ENCODE results near the gene NPTXR. TPM values are rescaled to one million over a fixed set of nuclear protein-coding genes. Genes with fewer than 3 reads are reported as not detected.

The NPTXR gene
- total and polyA plus RNA-seq, 4 donors = 0.05 to 0.45 (median 0.16) TPM

DNA sequence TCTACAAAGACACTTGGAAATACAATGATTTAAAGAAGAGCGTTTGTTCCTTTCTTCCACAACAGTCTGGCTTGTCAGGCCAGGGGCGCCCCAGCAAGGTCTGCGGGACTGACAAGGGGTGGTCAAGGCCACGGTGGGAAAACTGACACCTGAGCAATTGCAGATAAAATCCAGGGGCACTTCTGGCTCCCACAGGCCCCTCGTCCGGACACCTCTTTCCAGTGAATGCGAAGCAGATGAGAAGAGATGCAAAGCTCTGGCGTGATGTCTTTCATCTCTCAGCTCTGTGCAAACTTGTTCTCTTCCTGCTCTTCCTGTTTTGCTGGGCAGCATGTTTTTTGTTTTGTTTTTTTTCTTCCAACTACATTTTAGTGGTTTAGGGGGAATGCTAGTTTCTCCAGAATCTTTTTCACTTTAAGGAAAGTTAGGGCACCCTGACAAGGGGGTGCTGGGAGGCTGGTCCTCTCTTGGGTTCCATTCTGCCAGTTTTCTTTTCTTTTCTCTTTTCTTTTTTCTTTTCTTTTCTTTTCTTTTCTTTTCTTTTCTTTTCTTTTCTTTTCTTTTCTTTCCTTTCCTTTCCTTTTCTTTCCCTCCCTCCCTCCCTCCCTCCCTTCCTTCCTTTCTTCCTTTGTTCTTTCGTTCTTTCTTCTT, 39.3 kb upstream of the NPTXR start:
- Histone ChIP-seq H3K27me3 (ENCODE audit: control insufficient read depth in 4 of 4, insufficient read depth in 4 of 4, low read length in 3 of 4) (no peaks in the 10 kb centered on the region), H3K4me1 (ENCODE audit: control insufficient read depth in 4 of 4, insufficient read depth in 4 of 4, low read length in 3 of 4) (peaks cover 0 to 11% (median 9%) of the 10 kb centered on the region in 4 donors), H3K9ac (ENCODE audit: low read depth in 1 of 2, low read length in 2 of 2) (no peak overlapping the region), H3K4me3 (ENCODE audit: low read depth in 1 of 3, low read length in 3 of 3) (no peak overlapping the region), H3K36me3 (ENCODE audit: control insufficient read depth in 4 of 4, insufficient read depth in 3 of 4, low read depth in 1 of 4, low read length in 3 of 4) (no peaks in the 10 kb centered on the region), H3K9me3 (ENCODE audit: control insufficient read depth in 4 of 4, low read length in 3 of 4) (no peaks in the 10 kb centered on the region), H3K27ac (ENCODE audit: low read depth in 1 of 2, low read length in 2 of 2) (no peak overlapping the region)
- WGBS = 76% methylated on average over 9 of the region's 9 CpGs
- no peak for DNase-seq (ENCODE audit: low spot score)
- TF ChIP-seq, protein P1, sequence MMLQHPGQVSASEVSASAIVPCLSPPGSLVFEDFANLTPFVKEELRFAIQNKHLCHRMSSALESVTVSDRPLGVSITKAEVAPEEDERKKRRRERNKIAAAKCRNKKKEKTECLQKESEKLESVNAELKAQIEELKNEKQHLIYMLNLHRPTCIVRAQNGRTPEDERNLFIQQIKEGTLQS (IDR thresholded peaks at IDR 0.05) = no peak
- TF ChIP-seq TAF1 (conservative IDR thresholded peaks at IDR 0.05) (no peak), NR2F2 (IDR thresholded peaks at IDR 0.05) (no peak), GABPA (IDR thresholded peaks at IDR 0.05 in 1 of 2, conservative IDR thresholded peaks at IDR 0.05 in 1 of 2) (no peak), HNF4A (conservative IDR thresholded peaks at IDR 0.05) (no peak), SP1 (IDR thresholded peaks at IDR 0.05) (no peak), FOXA1 (IDR thresholded peaks at IDR 0.05) (no peak)

DNA sequence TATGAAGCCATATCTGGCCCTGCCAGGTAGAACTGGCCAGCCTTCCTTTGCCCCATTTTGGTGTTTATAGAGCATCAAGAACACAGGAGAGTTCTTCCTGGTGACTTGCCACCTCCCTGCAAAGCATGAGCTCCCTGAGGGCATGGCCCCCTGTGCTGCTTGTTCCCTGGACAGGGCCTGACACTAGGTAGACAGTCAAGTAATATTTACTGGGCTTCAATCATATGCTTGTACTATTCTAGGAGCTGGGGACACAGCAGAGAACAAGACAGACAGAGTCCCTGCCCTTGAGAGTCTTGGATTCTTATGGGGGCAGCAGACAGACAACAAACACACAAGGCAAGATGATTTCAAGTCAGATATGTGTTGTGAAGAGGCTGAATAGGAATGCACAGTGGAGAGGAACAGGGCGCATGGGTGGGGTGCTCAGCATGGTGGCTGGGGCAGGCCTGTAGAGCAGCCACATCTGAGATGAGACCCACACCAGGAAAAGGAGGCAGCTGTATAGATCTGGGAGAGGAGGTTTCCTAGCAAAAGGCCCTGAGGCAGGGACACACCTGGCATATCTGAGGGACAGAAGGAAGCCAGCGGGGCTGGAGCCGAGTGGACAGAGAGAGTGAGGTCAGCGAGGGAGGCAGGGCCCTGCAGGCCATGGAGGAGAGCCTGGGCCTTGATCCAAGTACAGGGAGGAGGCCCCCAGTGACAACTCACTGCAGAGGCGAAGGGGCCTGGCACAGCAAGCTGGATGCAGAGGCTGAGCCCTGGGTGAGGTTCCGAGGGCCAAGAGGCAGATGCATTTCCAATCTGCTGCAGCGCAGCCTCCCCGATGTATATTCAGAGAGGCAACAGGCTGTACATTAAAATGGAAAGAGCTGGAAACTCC, 38.4 kb upstream of the NPTXR start:
- no peaks in the 10 kb centered on the region for H3K9me3 ChIP-seq (ENCODE audit: control insufficient read depth in 4 of 4, low read length in 3 of 4)
- H3K27ac ChIP-seq (ENCODE audit: low read depth in 1 of 2, low read length in 2 of 2) = no peak overlapping the region
- TF ChIP-seq, protein P2, sequence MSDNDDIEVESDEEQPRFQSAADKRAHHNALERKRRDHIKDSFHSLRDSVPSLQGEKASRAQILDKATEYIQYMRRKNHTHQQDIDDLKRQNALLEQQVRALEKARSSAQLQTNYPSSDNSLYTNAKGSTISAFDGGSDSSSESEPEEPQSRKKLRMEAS (IDR thresholded peaks at IDR 0.05) = no peak
- no peak for TF ChIP-seq RAD21 (IDR thresholded peaks at IDR 0.05)
- TF ChIP-seq FOXA2 (IDR thresholded peaks at IDR 0.05) = no peak
- no peak for TF ChIP-seq HNF4A (conservative IDR thresholded peaks at IDR 0.05)
- TF ChIP-seq RXRA (IDR thresholded peaks at IDR 0.05) = no peak
- TF ChIP-seq GABPA (IDR thresholded peaks at IDR 0.05 in 1 of 2, conservative IDR thresholded peaks at IDR 0.05 in 1 of 2) = no peak
- TF ChIP-seq SP1 (IDR thresholded peaks at IDR 0.05) = no peak
- TF ChIP-seq, protein P1 (IDR thresholded peaks at IDR 0.05) = no peak
- no peak for TF ChIP-seq JUND (IDR thresholded peaks at IDR 0.05)
- TF ChIP-seq, protein P3, sequence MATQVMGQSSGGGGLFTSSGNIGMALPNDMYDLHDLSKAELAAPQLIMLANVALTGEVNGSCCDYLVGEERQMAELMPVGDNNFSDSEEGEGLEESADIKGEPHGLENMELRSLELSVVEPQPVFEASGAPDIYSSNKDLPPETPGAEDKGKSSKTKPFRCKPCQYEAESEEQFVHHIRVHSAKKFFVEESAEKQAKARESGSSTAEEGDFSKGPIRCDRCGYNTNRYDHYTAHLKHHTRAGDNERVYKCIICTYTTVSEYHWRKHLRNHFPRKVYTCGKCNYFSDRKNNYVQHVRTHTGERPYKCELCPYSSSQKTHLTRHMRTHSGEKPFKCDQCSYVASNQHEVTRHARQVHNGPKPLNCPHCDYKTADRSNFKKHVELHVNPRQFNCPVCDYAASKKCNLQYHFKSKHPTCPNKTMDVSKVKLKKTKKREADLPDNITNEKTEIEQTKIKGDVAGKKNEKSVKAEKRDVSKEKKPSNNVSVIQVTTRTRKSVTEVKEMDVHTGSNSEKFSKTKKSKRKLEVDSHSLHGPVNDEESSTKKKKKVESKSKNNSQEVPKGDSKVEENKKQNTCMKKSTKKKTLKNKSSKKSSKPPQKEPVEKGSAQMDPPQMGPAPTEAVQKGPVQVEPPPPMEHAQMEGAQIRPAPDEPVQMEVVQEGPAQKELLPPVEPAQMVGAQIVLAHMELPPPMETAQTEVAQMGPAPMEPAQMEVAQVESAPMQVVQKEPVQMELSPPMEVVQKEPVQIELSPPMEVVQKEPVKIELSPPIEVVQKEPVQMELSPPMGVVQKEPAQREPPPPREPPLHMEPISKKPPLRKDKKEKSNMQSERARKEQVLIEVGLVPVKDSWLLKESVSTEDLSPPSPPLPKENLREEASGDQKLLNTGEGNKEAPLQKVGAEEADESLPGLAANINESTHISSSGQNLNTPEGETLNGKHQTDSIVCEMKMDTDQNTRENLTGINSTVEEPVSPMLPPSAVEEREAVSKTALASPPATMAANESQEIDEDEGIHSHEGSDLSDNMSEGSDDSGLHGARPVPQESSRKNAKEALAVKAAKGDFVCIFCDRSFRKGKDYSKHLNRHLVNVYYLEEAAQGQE (IDR thresholded peaks at IDR 0.05) = no peak
- no peak for TF ChIP-seq NR2F2 (IDR thresholded peaks at IDR 0.05)
- TF ChIP-seq FOXA1 (IDR thresholded peaks at IDR 0.05) = no peak
- TF ChIP-seq YY1 (IDR thresholded peaks at IDR 0.05) = no peak
- TF ChIP-seq TAF1 (conservative IDR thresholded peaks at IDR 0.05) = no peak
- no peak for TF ChIP-seq EGR1 (IDR thresholded peaks at IDR 0.05; ENCODE audit: low read depth in 2 of 2)
- TF ChIP-seq, protein P4, sequence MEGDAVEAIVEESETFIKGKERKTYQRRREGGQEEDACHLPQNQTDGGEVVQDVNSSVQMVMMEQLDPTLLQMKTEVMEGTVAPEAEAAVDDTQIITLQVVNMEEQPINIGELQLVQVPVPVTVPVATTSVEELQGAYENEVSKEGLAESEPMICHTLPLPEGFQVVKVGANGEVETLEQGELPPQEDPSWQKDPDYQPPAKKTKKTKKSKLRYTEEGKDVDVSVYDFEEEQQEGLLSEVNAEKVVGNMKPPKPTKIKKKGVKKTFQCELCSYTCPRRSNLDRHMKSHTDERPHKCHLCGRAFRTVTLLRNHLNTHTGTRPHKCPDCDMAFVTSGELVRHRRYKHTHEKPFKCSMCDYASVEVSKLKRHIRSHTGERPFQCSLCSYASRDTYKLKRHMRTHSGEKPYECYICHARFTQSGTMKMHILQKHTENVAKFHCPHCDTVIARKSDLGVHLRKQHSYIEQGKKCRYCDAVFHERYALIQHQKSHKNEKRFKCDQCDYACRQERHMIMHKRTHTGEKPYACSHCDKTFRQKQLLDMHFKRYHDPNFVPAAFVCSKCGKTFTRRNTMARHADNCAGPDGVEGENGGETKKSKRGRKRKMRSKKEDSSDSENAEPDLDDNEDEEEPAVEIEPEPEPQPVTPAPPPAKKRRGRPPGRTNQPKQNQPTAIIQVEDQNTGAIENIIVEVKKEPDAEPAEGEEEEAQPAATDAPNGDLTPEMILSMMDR (IDR thresholded peaks at IDR 0.05; ENCODE audit: low read depth, low read length, missing input control) = no peak
- TF ChIP-seq, protein P5, sequence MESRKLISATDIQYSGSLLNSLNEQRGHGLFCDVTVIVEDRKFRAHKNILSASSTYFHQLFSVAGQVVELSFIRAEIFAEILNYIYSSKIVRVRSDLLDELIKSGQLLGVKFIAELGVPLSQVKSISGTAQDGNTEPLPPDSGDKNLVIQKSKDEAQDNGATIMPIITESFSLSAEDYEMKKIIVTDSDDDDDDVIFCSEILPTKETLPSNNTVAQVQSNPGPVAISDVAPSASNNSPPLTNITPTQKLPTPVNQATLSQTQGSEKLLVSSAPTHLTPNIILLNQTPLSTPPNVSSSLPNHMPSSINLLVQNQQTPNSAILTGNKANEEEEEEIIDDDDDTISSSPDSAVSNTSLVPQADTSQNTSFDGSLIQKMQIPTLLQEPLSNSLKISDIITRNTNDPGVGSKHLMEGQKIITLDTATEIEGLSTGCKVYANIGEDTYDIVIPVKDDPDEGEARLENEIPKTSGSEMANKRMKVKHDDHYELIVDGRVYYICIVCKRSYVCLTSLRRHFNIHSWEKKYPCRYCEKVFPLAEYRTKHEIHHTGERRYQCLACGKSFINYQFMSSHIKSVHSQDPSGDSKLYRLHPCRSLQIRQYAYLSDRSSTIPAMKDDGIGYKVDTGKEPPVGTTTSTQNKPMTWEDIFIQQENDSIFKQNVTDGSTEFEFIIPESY (IDR thresholded peaks at IDR 0.05) = no peak
- DNase-seq (ENCODE audit: low spot score) = no peak
- peaks cover 0 to 11% (median 9%) of the 10 kb centered on the region in 4 donors for H3K4me1 ChIP-seq (ENCODE audit: control insufficient read depth in 4 of 4, insufficient read depth in 4 of 4, low read length in 3 of 4)
- H3K9ac ChIP-seq (ENCODE audit: low read depth in 1 of 2, low read length in 2 of 2) = no peak overlapping the region
- no peaks in the 10 kb centered on the region for H3K27me3 ChIP-seq (ENCODE audit: control insufficient read depth in 4 of 4, insufficient read depth in 4 of 4, low read length in 3 of 4)
- H3K4me3 ChIP-seq (ENCODE audit: low read depth in 1 of 3, low read length in 3 of 3) = no peak overlapping the region
- H3K36me3 ChIP-seq (ENCODE audit: control insufficient read depth in 4 of 4, insufficient read depth in 3 of 4, low read depth in 1 of 4, low read length in 3 of 4) = no peaks in the 10 kb centered on the region
- WGBS = 89% methylated on average over 8 of the region's 8 CpGs

Measured in liver (tissue), 9 donors.